ENCODE results near the gene HSF5. TPM values are rescaled to one million over a fixed set of nuclear protein-coding genes. Genes with fewer than 3 reads are reported as not detected.

Gene HSF5
- total and polyA plus RNA-seq, 2 of the 4 experiments (the other 2 are of a cell fraction) = not detected

DNA sequence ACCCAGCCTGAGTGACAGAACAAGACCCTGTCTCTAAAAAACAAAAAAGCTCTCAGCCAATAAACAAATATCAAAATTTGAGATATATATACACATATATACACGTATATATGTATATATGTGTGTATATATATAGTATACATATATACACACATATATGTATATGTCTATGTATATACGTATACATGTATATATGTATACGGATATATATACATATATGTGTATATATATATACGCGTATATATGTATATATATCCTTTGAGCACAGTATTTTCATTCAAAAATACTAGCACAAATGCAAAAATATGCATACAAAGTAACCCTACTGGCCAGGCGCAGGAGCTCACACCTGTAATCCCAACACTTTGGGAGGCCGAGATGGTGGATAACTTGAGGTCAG is 13.2 kb upstream of the HSF5 start:
- POLR2A ChIA-PET (ENCODE audit: unreplicated experiment) = no interaction called here
- Histone ChIP-seq H3K79me1 (ENCODE audit: low read depth in 1 of 2, low read length in 2 of 2) (0 out of 4 replicates have a peak, but pooled peaks cover 0 to 2% of the 10 kb centered on the region in 2 experiments), H3K14ac (replicated peaks; ENCODE audit: low read depth, low read length) (no peak overlapping the region), H4K5ac (ENCODE audit: low read depth, low read length) (no peak overlapping the region), H4K8ac (ENCODE audit: low read depth in 2 of 2, low read length in 2 of 2) (no peak overlapping the region), H3K4ac (ENCODE audit: low read depth, low read length) (no peak overlapping the region), H3K56ac (ENCODE audit: extremely low read depth, insufficient read depth, low read length) (no peak overlapping the region), H4K91ac (ENCODE audit: insufficient read depth, low read depth, low read length) (no peak overlapping the region), H3K9me3 (ENCODE audit: control insufficient read depth, insufficient read depth, low read length) (no peaks in the 10 kb centered on the region), H3K4me1 (ENCODE audit: control insufficient read depth, insufficient read depth, low read length) (no peaks in the 10 kb centered on the region), H2AK5ac (ENCODE audit: low read depth, low read length) (no peak overlapping the region), H3K9me1 (ENCODE audit: insufficient read depth, low read length) (no peaks in the 10 kb centered on the region), H3K27ac (ENCODE audit: insufficient read depth, low read length) (no peak overlapping the region), H3K18ac (ENCODE audit: low read depth, low read length) (no peak overlapping the region), H3K4me2 (ENCODE audit: low read depth, low read length) (no peak overlapping the region), H2BK15ac (ENCODE audit: low read depth, low read length) (no peak overlapping the region), H3K36me3 (ENCODE audit: control insufficient read depth, insufficient read depth, low read length) (peaks cover 53% of the 10 kb centered on the region), H3K9ac (ENCODE audit: low read depth, low read length) (no peak overlapping the region), H3K4me3 (ENCODE audit: insufficient read depth, low read depth, low read length) (no peak overlapping the region), H3K27me3 (ENCODE audit: control insufficient read depth, insufficient read depth, low read length) (no peaks in the 10 kb centered on the region), H4K20me1 (ENCODE audit: insufficient read depth, low read length) (no peaks in the 10 kb centered on the region), H2BK20ac (ENCODE audit: low read depth, low read length) (no peak overlapping the region), H2AFZ (replicated peaks; ENCODE audit: low read length, poor library complexity) (no peak overlapping the region), H2AK9ac (replicated peaks; ENCODE audit: low read depth, low read length, poor library complexity) (no peak overlapping the region), H3K23ac (ENCODE audit: low read depth, low read length) (no peak overlapping the region), H2BK120ac (ENCODE audit: low read depth, low read length) (no peak overlapping the region), H2BK5ac (ENCODE audit: low read depth, low read length, poor library complexity, severe bottlenecking) (no peak overlapping the region)
- dilution Hi-C loops (cut with HindIII; ENCODE audit: low sequenced_read_pairs, unreplicated experiment) (no loop called here), intact Hi-C loops (cut with micrococcal nuclease) (no loop called here), in situ Hi-C loops (cut with MboI; ENCODE audit: low sequenced_read_pairs) (no loop called here)
- CTCF ChIA-PET = no interaction called here
- BruUV-seq (replicated peaks) = no TSS peak
- WGBS, 2 experiments (ENCODE audit: extremely low coverage in 2 of 2, insufficient read length in 1 of 2) = no CpG with 5 or more reads among the region's 7 CpGs
- DNase-seq (no peak), ATAC-seq (ENCODE audit: low read depth) (no peak)
- TF ChIP-seq USF2 (IDR thresholded peaks at IDR 0.05; ENCODE audit: low read depth, low read length) (no peak), MXI1 (IDR thresholded peaks at IDR 0.05; ENCODE audit: borderline replicate concordance, low read depth, low read length) (no peak), RAD21 (IDR thresholded peaks at IDR 0.05; ENCODE audit: low read length) (no peak), BHLHE40 (IDR thresholded peaks at IDR 0.05; ENCODE audit: low read depth, low read length) (no peak), SMC3 (IDR thresholded peaks at IDR 0.05; ENCODE audit: low read depth, low read length) (no peak), MAFK (IDR thresholded peaks at IDR 0.05; ENCODE audit: low read depth, low read length) (no peak), RCOR1 (IDR thresholded peaks at IDR 0.05; ENCODE audit: insufficient replicate concordance, low read length) (no peak), CHD1 (IDR thresholded peaks at IDR 0.05; ENCODE audit: low read depth, low read length) (no peak), NFE2L2 (IDR thresholded peaks at IDR 0.05; ENCODE audit: low read depth, low read length) (no peak), MAZ (IDR thresholded peaks at IDR 0.05; ENCODE audit: borderline replicate concordance, low read depth, low read length) (no peak)
- TF ChIP-seq, protein P1, sequence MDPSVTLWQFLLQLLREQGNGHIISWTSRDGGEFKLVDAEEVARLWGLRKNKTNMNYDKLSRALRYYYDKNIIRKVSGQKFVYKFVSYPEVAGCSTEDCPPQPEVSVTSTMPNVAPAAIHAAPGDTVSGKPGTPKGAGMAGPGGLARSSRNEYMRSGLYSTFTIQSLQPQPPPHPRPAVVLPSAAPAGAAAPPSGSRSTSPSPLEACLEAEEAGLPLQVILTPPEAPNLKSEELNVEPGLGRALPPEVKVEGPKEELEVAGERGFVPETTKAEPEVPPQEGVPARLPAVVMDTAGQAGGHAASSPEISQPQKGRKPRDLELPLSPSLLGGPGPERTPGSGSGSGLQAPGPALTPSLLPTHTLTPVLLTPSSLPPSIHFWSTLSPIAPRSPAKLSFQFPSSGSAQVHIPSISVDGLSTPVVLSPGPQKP (IDR thresholded peaks at IDR 0.05; ENCODE audit: borderline replicate concordance, low read depth, low read length) = no peak

All from IMR-90 (cell line).